CD4-positive, alpha-beta T cell treated with Interleukin-2 at 100 ng/mL for 4 hours (primary cell): Measurements from ENCODE around the gene INPP4A.
A peak's percentile ranks its signal among the peaks of the same experiment; 100 is the strongest.
"Not testable (repeated sequence)": the region's sequence is repeated elsewhere in the genome, so short reads cannot be mapped to it uniquely, and the experiment has no call there.

Experiments used
- DNase-seq: peaks from one replicate; pipeline ENCODE4 v3.0.0-alpha.2; 2020; ENCODE audit warnings: low spot score

INPP4A gene

GRCh38 chr2:98586551-98587140 lies 142.0 kb downstream of the INPP4A start:
- no peak for DNase-seq

DNA sequence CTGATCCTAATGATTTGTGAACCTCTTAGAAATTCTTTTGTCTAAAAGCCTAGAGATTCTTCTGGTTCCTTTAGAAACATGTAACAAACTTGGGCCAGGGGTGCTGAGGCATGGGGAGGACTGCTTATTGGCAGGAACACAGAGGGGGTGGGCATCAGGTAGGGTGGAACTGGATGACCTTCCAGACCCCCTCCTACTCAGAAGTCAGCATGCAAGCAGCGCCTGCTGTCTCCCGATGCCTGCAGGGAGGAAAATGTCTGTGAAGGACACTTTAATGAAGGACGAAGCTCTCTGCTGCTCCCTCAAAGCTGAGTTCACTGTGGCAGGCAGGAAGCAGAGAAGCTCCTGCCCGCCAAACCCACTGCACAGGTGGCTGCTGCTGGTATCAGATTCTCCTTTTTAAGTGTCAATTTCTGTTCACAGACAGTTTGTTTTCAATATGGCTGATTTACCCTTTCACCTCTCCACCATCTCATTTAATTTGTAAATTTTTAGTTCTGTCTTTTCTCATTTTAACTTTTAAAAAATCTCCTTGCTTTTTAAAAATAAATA lies 144.3 kb downstream of the INPP4A start:
- DNase-seq, result no peak

DNA sequence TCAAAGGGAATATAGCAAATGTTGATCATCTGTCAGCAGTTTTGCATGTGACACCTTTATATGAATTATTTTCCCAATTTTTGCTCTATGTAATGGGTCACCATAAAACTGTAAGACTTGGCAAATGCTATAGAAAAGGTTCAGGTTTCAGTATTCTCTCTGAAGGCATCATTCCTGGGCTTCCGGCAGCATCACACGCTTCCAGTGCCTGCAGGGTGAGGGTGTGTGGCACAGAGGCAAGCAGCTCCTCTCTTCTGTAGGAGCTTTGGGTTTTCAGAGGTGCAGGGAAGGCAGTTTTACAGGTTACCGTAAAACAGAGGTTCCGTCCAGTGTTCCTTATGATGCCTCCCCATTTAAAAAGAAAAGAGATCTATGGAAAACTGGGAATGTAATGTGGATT lies 144.8 kb downstream of the INPP4A start:
- no peak for DNase-seq

DNA sequence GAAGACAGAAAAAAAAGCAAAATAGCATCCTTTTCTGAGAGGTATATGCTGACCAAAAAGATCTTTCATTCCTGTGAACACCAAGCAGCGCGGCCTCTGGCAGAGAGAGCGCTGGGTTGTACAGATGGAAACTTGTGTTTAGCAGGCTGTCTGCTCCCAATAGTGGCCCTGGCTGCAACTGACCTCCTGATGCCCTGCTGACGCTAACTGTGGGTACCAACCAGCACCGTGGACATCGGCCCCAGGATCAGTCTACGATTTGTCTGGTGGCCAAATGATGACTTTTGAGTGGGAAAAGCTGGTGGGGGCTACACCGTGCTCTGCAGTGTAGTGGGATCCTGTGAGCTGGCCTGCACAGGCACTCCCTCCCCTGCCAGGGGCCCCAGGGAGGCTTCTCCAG lies 147.9 kb downstream of the INPP4A start:
- no peak for DNase-seq

DNA sequence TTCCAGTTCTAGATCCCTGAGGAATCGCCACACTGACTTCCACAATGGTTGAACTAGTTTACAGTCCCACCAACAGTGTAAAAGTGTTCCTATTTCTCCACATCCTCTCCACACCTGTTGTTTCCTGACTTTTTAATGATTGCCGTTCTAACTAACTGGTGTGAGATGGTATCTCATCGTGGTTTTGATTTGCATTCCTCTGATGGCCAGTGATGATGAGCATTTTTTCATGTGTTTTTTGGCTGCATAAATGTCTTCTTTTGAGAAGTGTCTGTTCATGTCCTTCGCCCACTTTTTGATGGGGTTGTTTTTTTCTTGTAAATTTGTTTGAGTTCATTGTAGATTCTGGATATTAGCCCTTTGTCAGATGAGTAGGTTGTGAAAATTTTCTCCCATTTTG lies 150.0 kb downstream of the INPP4A start:
- not testable (repeated sequence) for DNase-seq

- DNase-seq, result no peak
These were observed 154.2 kb downstream of the INPP4A start for GRCh38 chr2:98598781-98599428.

DNA sequence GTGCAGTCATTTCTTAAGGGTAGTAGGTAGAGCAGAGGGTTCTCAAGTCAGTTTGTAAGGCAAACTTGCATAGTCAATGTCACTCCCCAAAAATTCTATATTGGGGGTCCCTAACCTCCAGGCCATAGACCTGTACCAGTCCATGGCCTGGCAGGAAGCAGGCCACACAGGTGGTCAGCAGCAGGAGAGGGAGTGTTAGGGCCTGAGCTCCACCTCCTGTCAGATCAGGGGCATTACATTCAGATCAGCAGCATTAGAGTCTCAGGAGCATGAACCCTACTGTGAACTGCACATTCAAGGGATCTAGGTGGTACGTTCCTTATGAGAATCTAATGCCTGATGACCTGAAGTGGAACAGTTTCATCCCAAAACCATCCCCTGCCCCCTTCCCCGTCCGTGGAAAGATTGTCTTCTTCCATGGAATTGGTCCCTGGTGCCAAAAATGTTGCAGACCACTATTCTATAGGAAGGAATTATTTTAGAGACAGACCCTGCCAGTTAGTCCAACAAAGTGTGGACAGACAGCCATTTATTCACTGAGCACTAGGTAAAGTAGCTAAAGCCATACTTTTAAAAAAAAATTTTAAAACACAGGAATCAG lies 157.0 kb downstream of the INPP4A start:
- DNase-seq, result no peak

DNA sequence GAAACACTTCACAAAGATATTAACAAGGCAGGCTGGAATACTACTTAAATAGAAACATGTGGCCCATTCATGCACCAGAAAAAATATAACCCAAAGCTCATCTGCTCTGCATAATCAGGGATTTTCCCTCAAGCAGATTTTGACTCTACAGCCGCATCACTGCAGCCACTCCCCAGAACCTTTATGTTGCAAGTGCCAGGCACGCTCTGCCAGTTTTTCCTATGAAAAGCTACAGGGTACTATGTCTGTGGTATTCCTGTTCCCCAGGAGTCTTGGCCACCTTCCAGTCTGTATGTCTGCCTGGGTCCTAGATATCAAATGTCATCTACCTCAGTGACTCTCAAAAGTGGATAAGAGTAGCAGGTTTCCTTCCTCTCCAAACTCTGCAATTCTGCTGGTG lies 159.9 kb downstream of the INPP4A start:
- DNase-seq, result no peak

GRCh38 chr2:98605076-98605475 lies 160.4 kb downstream of the INPP4A start:
- DNase-seq, result no peak

DNA sequence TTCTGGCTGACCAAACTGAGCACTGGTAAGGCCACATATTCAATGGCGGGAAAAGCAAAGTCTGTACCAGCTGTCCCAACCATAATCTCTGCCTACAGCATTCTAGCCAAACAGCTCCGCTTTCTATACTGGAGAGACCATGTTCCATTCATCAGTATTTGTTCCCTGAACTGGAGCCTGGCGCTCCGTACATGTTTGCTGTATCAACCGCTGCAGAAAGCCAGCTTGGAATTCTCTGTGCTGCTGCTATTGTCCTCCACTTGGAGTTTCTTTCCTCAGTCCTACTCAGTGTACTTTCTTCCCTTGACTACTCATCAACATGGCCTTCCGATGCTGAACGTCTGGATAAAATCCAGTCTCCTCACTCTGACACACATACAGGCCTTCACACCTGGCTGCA lies 161.8 kb downstream of the INPP4A start:
- no peak for DNase-seq

DNA sequence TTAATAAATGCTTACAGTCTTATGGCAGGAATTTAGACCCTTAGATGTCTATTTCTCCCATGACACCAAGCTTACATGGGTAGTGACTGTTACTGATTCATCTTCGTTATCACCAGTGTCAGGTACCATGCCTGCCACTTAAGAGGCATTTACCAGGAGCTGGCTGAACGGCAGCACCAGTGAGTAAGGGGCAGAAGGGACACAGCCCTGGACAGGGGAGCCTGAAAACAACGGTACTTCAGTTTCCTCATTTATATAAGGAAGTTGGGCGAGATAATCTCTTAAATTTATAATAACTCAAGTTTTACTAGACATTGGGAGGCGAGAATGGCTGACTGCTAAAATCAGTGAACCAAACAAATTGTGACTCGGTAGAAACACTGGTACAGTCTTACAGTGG lies 162.4 kb downstream of the INPP4A start:
- DNase-seq, result no peak

- no peak for DNase-seq
These were observed 163.1 kb downstream of the INPP4A start for GRCh38 chr2:98607741-98608115.

DNA sequence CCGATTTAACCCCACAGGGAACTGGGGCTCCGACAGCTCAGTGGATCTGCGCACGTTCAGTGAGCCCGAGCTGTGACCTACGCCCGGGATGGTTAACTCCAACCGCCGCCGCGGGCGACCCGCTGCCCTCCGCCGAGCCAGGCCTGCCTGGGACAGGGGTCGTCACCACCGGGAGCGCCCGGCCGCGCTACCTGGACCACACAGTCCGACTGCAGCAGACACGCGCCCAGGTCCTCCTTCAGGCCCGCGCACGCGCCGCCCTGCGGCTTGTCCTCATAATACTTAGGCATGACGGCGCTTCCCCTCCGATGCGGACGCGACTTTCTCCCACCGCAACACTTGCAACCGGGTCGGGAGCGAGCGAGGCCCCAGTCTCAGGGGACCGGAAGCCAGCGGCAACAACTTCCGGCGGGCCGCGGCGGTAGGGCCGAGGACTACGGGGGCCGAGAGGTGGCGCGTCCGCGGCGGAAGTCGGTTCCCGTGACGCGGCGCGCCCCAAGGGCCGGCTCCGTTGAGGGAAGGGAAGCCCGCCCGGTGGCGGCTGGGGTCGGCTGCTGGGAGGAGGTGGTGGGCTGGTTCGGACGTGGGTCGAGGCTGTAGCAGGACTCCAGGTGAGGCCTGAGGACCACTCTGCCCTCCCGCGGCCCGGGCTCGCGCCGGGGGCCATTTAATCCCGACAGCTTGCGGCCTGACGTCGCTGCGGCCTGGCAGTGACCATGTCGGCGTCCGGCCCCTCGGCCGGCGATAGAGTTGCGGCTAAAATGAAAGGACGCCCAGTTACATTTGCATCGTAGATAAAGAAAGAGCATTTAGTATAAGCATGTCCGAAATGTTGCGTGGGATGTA lies 163.7 kb downstream of the INPP4A start, which contains the start of the genes COA5 and UNC50:
TSS of gene COA5 (minus strand) at position 397 of the 846 bp plus-strand sequence. CDS start at position 290, 107 bp downstream.
TSS of gene UNC50 (plus strand) at position 474 of the 846 bp plus-strand sequence. CDS start 1,171 bp downstream, outside the sequence.
- DNase-seq, result peak; percentile 90

DNA sequence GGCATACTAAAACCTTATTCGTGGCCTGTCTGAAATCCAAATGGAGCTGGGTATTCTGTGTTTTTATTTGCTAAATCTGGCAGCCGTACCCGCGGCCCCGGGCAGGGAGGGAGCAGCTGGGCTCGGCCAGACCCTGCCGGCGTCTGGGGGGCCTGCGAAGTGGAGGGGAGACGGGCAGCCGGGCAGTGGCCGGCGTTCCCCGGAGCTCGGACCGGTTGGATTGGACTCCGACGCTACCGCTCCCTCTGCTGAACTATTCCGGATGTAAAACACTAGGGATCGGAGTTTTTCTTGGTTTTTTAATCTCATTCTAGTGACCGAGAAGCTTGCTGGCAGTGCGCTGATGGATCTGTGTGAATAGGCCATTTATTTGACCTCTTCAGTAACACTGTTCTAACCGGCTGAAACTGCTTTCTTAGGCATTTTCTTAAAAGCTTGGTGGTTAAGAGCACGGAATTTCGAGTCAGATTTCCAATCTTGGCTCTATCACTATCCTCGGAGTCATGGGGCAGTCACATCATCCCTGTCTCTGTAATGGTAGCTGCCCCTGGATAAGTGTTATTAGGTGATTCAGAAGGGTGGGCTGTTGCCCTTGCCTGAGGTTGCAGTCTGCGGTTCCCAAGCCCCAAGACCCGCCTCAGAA lies 164.4 kb downstream of the INPP4A start:
- DNase-seq, result no peak

DNA sequence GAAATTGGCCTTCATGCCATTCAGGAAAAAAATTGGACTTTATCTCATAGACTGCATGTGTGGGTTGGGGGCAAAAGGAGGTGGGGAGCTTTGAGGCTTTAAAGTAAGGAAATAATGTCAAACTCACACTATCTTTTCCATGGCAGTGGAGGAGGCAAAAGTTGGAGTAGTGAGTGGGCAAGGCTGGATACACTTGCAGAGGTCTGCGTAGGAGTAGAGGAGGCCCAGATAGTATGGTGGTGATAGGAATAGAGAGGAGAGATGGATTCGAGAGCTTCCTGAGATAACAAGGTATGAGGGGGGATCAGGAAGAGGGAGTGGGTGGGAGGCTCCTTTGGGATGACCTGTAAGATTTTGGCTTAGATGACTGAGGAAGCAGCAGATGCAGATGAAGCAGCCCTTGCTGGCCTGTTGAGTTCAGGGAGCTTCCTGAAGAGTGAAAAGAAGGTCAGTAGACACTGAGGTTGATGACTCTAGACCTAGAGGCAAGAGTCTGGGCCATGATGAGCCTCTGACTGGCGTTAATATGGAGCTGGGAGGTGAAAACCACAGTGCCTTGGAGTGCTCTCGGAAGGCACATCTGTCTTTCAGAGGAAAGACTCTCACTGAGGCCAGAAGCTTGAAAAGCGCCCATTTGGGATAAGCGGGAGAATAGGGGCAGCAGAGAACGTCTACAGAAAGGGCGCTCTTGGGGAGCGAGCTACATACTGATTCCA lies 169.5 kb downstream of the INPP4A start:
- DNase-seq, result no peak

- DNase-seq, result no peak
These were observed 170.8 kb downstream of the INPP4A start for GRCh38 chr2:98615481-98615880.

GRCh38 chr2:98617149-98617548 lies 172.5 kb downstream of the INPP4A start:
- DNase-seq, result no peak

GRCh38 chr2:98623657-98624056 lies 179.0 kb downstream of the INPP4A start:
- DNase-seq, result no peak

- no peak for DNase-seq
These were observed 187.7 kb downstream of the INPP4A start for GRCh38 chr2:98632351-98632750.

GRCh38 chr2:98634406-98635092 lies 189.9 kb downstream of the INPP4A start:
- DNase-seq, result peak; percentile 72
